ENCODE measurements around the gene OPCML. TPM values are rescaled to one million over a fixed set of nuclear protein-coding genes. Genes with fewer than 3 reads are reported as not detected.

Gene OPCML
- total RNA-seq, 4 donors from 2014 or later: 0.15 TPM; not detected in 3

DNA sequence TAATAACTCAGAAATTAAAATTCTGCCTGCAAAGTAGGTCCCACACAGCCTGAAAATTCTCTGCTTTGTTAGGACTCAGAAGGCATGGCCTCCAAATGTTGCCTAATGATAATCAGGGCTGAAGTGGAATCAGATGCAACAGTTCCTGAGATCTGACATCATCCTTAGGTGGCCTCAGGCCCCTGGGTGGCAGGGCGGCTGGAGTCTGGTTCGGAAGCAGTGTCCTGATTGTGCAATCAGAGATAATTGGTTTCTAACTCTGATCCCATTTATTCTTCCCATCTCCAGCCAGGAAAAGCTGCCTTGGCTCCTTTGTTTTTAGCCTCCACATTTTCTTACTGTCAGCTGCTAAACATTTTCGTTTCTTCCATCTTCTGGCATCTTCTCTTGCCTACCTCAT lies 399.3 kb downstream of the OPCML start:
- 19% methylated on average over 3 of the region's 3 CpGs for WGBS
- Histone ChIP-seq H3K9me3 (no peaks in the 10 kb centered on the region), H3K27ac (no peak overlapping the region), H3K27me3 (peaks cover 7% of the 10 kb centered on the region), H3K4me3 (no peak overlapping the region), H3K4me1 (no peaks in the 10 kb centered on the region), H3K36me3 (no peaks in the 10 kb centered on the region)
- TF ChIP-seq, protein P1, sequence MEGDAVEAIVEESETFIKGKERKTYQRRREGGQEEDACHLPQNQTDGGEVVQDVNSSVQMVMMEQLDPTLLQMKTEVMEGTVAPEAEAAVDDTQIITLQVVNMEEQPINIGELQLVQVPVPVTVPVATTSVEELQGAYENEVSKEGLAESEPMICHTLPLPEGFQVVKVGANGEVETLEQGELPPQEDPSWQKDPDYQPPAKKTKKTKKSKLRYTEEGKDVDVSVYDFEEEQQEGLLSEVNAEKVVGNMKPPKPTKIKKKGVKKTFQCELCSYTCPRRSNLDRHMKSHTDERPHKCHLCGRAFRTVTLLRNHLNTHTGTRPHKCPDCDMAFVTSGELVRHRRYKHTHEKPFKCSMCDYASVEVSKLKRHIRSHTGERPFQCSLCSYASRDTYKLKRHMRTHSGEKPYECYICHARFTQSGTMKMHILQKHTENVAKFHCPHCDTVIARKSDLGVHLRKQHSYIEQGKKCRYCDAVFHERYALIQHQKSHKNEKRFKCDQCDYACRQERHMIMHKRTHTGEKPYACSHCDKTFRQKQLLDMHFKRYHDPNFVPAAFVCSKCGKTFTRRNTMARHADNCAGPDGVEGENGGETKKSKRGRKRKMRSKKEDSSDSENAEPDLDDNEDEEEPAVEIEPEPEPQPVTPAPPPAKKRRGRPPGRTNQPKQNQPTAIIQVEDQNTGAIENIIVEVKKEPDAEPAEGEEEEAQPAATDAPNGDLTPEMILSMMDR (IDR thresholded peaks at IDR 0.05): no peak
- TF ChIP-seq POLR2A (IDR thresholded peaks at IDR 0.05) (no peak), EP300 (IDR thresholded peaks at IDR 0.05) (no peak), POLR2AphosphoS5 (IDR thresholded peaks at IDR 0.05) (no peak)
- DNase-seq (ENCODE audit: low spot score in 2 of 2): no peak

DNA sequence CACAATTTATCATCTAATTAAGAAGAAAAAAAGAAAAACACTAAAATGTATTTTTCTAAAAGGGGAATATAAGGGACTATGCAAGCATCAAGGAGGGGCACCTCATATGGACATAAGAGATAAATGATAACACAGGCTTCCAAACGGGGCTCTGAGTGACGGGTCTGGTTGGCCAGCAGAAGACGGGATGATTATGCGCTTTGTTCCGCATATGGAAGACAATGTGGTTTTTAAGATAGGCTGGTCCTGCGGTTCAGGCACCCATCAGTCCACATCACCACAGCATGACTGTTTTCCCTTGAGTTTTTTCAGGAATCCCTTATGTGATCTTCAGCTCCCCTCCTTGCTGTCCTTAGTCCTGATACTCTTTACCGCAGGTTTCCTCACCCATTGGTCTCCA lies 404.6 kb downstream of the OPCML start:
- no peak overlapping the region for H3K27ac ChIP-seq

DNA sequence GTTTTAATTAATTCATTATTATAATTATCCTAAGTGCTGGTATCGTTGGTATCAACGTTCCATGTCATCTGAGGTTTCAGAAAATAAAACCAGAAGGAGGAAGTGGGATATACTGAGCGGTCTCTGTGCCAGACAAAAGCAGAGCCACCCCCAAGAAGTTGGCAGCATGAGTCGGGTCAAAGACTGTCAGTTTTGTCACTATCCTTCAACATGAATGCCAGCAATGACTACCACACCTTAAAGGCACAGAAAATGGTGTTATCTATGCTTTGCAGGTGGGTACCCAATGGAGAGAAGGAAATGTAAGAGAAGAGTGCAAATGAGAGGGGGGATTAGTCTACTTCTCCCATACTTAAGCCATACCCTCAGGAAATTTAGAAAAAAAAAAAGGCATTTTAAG lies 408.5 kb downstream of the OPCML start:
- no peaks in the 10 kb centered on the region for H3K4me1 ChIP-seq

More for the DNA sequence above, 404.6 kb downstream of the OPCML start:
- no peak for DNase-seq (ENCODE audit: low spot score in 2 of 2)
- Histone ChIP-seq H3K36me3 (no peaks in the 10 kb centered on the region), H3K4me1 (no peaks in the 10 kb centered on the region), H3K4me3 (no peak overlapping the region), H3K9me3 (no peaks in the 10 kb centered on the region), H3K27me3 (peaks cover 19% of the 10 kb centered on the region)
- TF ChIP-seq, protein P1 (IDR thresholded peaks at IDR 0.05): no peak
- no peak for TF ChIP-seq POLR2AphosphoS5 (IDR thresholded peaks at IDR 0.05)
- TF ChIP-seq EP300 (IDR thresholded peaks at IDR 0.05): no peak
- TF ChIP-seq POLR2A (IDR thresholded peaks at IDR 0.05): no peak
- 85% methylated on average over 7 of the region's 7 CpGs for WGBS

DNA sequence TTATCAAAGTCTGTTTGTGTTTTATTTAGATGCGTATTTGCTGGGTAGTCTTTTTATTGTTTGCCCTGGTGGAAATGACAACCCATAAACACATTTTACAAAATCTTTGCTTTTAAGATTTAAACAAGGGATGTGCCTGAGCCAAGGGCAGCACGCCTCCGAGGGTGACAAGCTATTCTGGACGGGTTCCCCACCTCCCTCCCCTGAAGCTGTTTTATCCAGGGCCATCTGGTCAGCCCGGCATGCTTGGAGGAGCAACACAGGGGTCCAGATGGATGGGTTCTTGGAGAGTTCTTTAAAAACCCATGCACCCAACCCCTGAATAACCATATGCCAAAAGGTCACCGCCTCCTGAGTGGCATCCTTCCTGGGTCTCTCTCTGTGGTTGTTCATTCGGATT lies 408.9 kb downstream of the OPCML start:
- peaks cover 19% of the 10 kb centered on the region for H3K27me3 ChIP-seq
- H3K27ac ChIP-seq: no peak overlapping the region
- no peaks in the 10 kb centered on the region for H3K36me3 ChIP-seq
- H3K9me3 ChIP-seq: no peaks in the 10 kb centered on the region
- H3K4me3 ChIP-seq: no peak overlapping the region
- no peak for DNase-seq (ENCODE audit: low spot score in 2 of 2)
- no peaks in the 10 kb centered on the region for H3K4me1 ChIP-seq
- TF ChIP-seq POLR2AphosphoS5 (IDR thresholded peaks at IDR 0.05) (no peak), EP300 (IDR thresholded peaks at IDR 0.05) (no peak), POLR2A (IDR thresholded peaks at IDR 0.05) (no peak)
- TF ChIP-seq, protein P1 (IDR thresholded peaks at IDR 0.05): no peak
- WGBS: 54% methylated on average over 7 of the region's 7 CpGs

More for the DNA sequence above, 408.5 kb downstream of the OPCML start:
- WGBS: 44% methylated on average over 4 of the region's 4 CpGs
- Histone ChIP-seq H3K27me3 (peaks cover 19% of the 10 kb centered on the region), H3K4me3 (no peak overlapping the region), H3K9me3 (no peaks in the 10 kb centered on the region), H3K27ac (no peak overlapping the region), H3K36me3 (no peaks in the 10 kb centered on the region)
- TF ChIP-seq, protein P1 (IDR thresholded peaks at IDR 0.05): no peak
- TF ChIP-seq EP300 (IDR thresholded peaks at IDR 0.05): no peak
- TF ChIP-seq POLR2AphosphoS5 (IDR thresholded peaks at IDR 0.05): no peak
- no peak for TF ChIP-seq POLR2A (IDR thresholded peaks at IDR 0.05)
- no peak for DNase-seq (ENCODE audit: low spot score in 2 of 2)

DNA sequence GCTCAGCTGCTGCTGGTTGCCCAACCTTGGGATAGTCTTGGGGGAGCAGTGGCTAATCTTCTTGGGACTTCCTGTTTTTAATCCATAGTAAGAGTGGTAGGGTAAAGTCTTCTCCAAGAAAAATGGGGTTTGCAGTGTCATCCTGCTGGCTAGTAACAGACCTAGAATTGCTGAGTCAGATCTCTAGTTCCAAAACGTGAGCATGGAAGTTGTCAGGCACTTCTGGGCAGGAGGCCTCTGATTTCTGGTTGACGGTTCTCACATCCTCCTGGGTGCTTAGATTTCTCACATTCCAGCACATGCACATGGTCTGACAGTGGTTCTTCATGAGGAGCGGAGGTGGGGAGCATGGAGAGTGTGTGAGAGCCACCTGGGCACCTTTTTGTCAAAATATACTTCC lies 410.0 kb downstream of the OPCML start:
- Histone ChIP-seq H3K4me1 (no peaks in the 10 kb centered on the region), H3K27ac (no peak overlapping the region), H3K9me3 (no peaks in the 10 kb centered on the region), H3K27me3 (peaks cover 17% of the 10 kb centered on the region), H3K36me3 (no peaks in the 10 kb centered on the region), H3K4me3 (no peak overlapping the region)
- TF ChIP-seq POLR2AphosphoS5 (IDR thresholded peaks at IDR 0.05) (no peak), EP300 (IDR thresholded peaks at IDR 0.05) (no peak), POLR2A (IDR thresholded peaks at IDR 0.05) (no peak)
- TF ChIP-seq, protein P1 (IDR thresholded peaks at IDR 0.05): no peak
- 27% methylated on average over 3 of the region's 3 CpGs for WGBS
- no peak for DNase-seq (ENCODE audit: low spot score in 2 of 2)

Data from suprapubic skin (tissue), 4 donors.